ENCODE data around the gene MPPED2.

MPPED2 gene

DNA sequence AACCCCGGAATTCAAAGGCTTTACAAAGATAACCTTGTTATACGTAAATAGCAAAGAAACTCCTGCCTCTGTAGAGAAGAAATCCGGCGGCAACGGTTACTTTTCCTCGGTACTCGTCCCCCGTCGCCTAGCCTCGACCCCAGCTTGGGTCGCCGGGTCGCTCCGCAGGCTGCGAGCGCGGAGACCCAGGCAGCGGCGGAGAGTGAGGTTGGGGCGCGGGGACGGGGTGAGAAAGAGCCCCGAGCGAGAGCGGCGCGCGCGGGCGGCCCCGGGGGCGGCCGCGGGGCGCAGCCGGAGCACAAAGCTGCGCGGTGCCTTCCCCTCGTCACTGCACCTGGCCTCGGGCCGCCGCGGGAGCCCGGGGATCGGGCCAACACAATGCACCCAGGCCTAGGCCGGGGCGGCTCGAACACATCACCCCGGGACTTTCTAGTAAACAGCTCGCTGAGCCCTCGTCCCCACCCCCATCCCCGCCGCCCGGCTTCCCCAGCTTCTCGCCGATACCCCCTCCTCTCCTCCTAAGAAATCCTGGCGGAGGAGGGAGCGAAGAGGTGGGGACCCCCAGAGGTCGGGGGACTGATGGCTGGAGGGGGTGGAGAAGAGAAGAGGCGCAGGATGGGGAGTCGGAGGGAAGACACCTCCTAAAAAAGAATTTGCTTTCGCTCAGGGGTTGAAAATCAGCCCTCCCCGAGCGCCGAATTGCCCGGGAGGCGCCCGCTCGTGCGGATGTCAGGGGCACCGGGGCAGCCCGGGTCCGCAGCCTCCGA is 845 bp downstream of the MPPED2 start:
- Histone ChIP-seq H3K4me2 (ENCODE audit: low read length) (peak overlapping the region; percentile 74), H3K27me3 (ENCODE audit: control insufficient read depth, insufficient read depth, low read length) (no peaks in the 10 kb centered on the region), H3K79me2 (no peaks in the 10 kb centered on the region), H3K36me3 (ENCODE audit: control insufficient read depth, insufficient read depth, low read length) (no peaks in the 10 kb centered on the region), H3K9ac (no peak overlapping the region), H2AFZ (peak overlapping the region; percentile 88), H3K4me1 (no peaks in the 10 kb centered on the region), H3K4me3 (ENCODE audit: low read depth, low read length) (peak overlapping the region; percentile 59), H3K27ac (peak overlapping the region; percentile 68), H3K9me3 (ENCODE audit: control insufficient read depth, low read length) (no peaks in the 10 kb centered on the region)
- TF ChIP-seq, protein P1, sequence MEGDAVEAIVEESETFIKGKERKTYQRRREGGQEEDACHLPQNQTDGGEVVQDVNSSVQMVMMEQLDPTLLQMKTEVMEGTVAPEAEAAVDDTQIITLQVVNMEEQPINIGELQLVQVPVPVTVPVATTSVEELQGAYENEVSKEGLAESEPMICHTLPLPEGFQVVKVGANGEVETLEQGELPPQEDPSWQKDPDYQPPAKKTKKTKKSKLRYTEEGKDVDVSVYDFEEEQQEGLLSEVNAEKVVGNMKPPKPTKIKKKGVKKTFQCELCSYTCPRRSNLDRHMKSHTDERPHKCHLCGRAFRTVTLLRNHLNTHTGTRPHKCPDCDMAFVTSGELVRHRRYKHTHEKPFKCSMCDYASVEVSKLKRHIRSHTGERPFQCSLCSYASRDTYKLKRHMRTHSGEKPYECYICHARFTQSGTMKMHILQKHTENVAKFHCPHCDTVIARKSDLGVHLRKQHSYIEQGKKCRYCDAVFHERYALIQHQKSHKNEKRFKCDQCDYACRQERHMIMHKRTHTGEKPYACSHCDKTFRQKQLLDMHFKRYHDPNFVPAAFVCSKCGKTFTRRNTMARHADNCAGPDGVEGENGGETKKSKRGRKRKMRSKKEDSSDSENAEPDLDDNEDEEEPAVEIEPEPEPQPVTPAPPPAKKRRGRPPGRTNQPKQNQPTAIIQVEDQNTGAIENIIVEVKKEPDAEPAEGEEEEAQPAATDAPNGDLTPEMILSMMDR (IDR thresholded peaks at IDR 0.05) = no peak

- H3K9me3 ChIP-seq (ENCODE audit: control insufficient read depth, low read length) = no peaks in the 10 kb centered on the region
- no peaks in the 10 kb centered on the region for H3K4me1 ChIP-seq
- no peaks in the 10 kb centered on the region for H3K36me3 ChIP-seq (ENCODE audit: control insufficient read depth, insufficient read depth, low read length)
- H3K79me2 ChIP-seq = no peaks in the 10 kb centered on the region
- H3K4me2 ChIP-seq (ENCODE audit: low read length) = no peak overlapping the region
- H3K4me3 ChIP-seq (ENCODE audit: low read depth, low read length) = no peak overlapping the region
- H3K27me3 ChIP-seq (ENCODE audit: control insufficient read depth, insufficient read depth, low read length) = no peaks in the 10 kb centered on the region
- no peak overlapping the region for H3K27ac ChIP-seq
- peak overlapping the region; percentile 33 for H2AFZ ChIP-seq
- TF ChIP-seq, protein P1 (IDR thresholded peaks at IDR 0.05) = no peak
- no peak overlapping the region for H3K9ac ChIP-seq
These were observed 2.5 kb downstream of the MPPED2 start for GRCh38 chr11:30583476-30584280.

DNA sequence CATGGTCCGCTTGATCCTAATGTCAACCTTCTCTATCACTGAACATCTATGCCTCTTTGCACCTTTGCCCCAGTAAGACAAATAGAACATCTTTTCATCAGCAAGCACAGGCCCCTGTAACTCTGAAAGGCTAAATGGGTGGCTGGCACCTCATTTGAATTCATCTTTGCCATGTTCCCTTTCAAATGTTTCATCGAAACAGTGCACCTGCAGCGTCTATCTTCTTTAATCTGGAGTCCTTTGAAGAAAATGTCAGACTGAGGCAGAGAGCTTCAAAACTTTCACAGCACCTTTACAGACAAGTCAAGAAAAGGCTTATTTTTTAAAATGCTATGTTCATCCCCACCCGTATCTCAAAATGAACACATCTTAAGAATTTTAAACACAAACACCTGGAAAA is 3.4 kb downstream of the MPPED2 start:
- H3K36me3 ChIP-seq (ENCODE audit: control insufficient read depth, insufficient read depth, low read length) = no peaks in the 10 kb centered on the region
- H3K79me2 ChIP-seq = no peaks in the 10 kb centered on the region
- no peaks in the 10 kb centered on the region for H3K27me3 ChIP-seq (ENCODE audit: control insufficient read depth, insufficient read depth, low read length)
- H3K9me3 ChIP-seq (ENCODE audit: control insufficient read depth, low read length) = no peaks in the 10 kb centered on the region
- no peaks in the 10 kb centered on the region for H3K4me1 ChIP-seq
- H3K9ac ChIP-seq = no peak overlapping the region
- no peak overlapping the region for H2AFZ ChIP-seq
- TF ChIP-seq, protein P1 (IDR thresholded peaks at IDR 0.05) = no peak
- H3K4me3 ChIP-seq (ENCODE audit: low read depth, low read length) = no peak overlapping the region
- no peak overlapping the region for H3K27ac ChIP-seq
- H3K4me2 ChIP-seq (ENCODE audit: low read length) = no peak overlapping the region

GRCh38 chr11:30581675-30582074 is 4.5 kb downstream of the MPPED2 start:
- Histone ChIP-seq H3K27ac (no peak overlapping the region), H2AFZ (no peak overlapping the region), H3K4me2 (ENCODE audit: low read length) (no peak overlapping the region), H3K27me3 (ENCODE audit: control insufficient read depth, insufficient read depth, low read length) (no peaks in the 10 kb centered on the region), H3K9ac (no peak overlapping the region), H3K9me3 (ENCODE audit: control insufficient read depth, low read length) (no peaks in the 10 kb centered on the region), H3K79me2 (no peaks in the 10 kb centered on the region), H3K36me3 (ENCODE audit: control insufficient read depth, insufficient read depth, low read length) (no peaks in the 10 kb centered on the region), H3K4me1 (no peaks in the 10 kb centered on the region), H3K4me3 (ENCODE audit: low read depth, low read length) (no peak overlapping the region)
- TF ChIP-seq, protein P1 (IDR thresholded peaks at IDR 0.05) = no peak

Measured in parathyroid adenoma (tissue), 2 donors.